H9 (cell line): ENCODE data around the gene MRPS6. TPM values are rescaled to one million over a fixed set of nuclear protein-coding genes. Genes with fewer than 3 reads are reported as not detected.

Experiments
- DNase-seq: peaks from one replicate; pipeline ENCODE4 v3.0.0-alpha.2; 2017
- H2AFZ ChIP-seq: one replicate; pipeline ENCODE4 v1.6.1; 2013; ENCODE audit warnings: mild to moderate bottlenecking, low read length, control low read depth, moderate library complexity
- H2AK5ac ChIP-seq: 2 replicates; pipeline ENCODE4 v1.6.1; 2013; ENCODE audit warnings: low read length, control low read depth, mixed read lengths; ENCODE audit not compliant: insufficient read length
- H2BK120ac ChIP-seq: one replicate; pipeline ENCODE4 v1.6.1; 2013; ENCODE audit warnings: low read depth, mild to moderate bottlenecking, low read length, control low read depth, inconsistent platforms; ENCODE audit not compliant: poor library complexity, severe bottlenecking
- H2BK12ac ChIP-seq: 2 replicates; pipeline ENCODE4 v1.6.1; 2013; ENCODE audit warnings: low read length, control low read depth, mixed read lengths, low read depth; ENCODE audit not compliant: insufficient read length
- H2BK15ac ChIP-seq: 2 replicates; pipeline ENCODE4 v1.6.1; 2013; ENCODE audit warnings: low read depth, low read length, control low read depth
- H2BK20ac ChIP-seq: one replicate; pipeline ENCODE4 v1.6.1; 2013; ENCODE audit warnings: low read depth, mild to moderate bottlenecking, low read length, control low read depth, inconsistent platforms; ENCODE audit not compliant: poor library complexity, severe bottlenecking
- H2BK5ac ChIP-seq: 2 replicates; pipeline ENCODE4 v1.6.1; 2013; ENCODE audit warnings: low read length, control low read depth, mixed read lengths; ENCODE audit not compliant: insufficient read length
- H3K14ac ChIP-seq: 2 replicates; pipeline ENCODE4 v1.6.1; 2013; ENCODE audit warnings: low read length, control low read depth; ENCODE audit not compliant: insufficient read depth
- H3K18ac ChIP-seq: 2 replicates; pipeline ENCODE4 v1.6.1; 2013; ENCODE audit warnings: low read depth, mild to moderate bottlenecking, mixed read lengths, low read length, control low read depth; ENCODE audit not compliant: insufficient read length
- H3K23ac ChIP-seq: 2 replicates; pipeline ENCODE4 v1.6.1; 2013; ENCODE audit warnings: low read length, control low read depth, mixed read lengths, low read depth; ENCODE audit not compliant: insufficient read length
- H3K23me2 ChIP-seq: 2 replicates; pipeline ENCODE4 v1.6.1; 2013; ENCODE audit warnings: low read depth, mild to moderate bottlenecking, mixed read lengths, low read length, control low read depth; ENCODE audit not compliant: insufficient read length, poor library complexity, severe bottlenecking
- H3K27ac ChIP-seq: 2 replicates; pipeline ENCODE4 v1.5.1; 2013; ENCODE audit warnings: low read length, control low read depth, mixed read lengths, low read depth; ENCODE audit not compliant: insufficient read length
- H3K27me3 ChIP-seq: 2 replicates; pipeline ENCODE4 v1.6.1; 2013; ENCODE audit warnings: low read length, control low read depth, inconsistent platforms; ENCODE audit not compliant: insufficient read depth
- H3K4ac ChIP-seq: 2 replicates; pipeline ENCODE4 v1.6.1; 2013; ENCODE audit warnings: low read depth, mild to moderate bottlenecking, control low read depth, inconsistent platforms, low read length, moderate library complexity
- H3K4me1 ChIP-seq: 2 replicates; pipeline ENCODE4 v1.6.1; 2013; ENCODE audit warnings: low read length, control low read depth, inconsistent platforms; ENCODE audit not compliant: insufficient read depth
- H3K4me2 ChIP-seq: 2 replicates; pipeline ENCODE4 v1.6.1; 2013; ENCODE audit warnings: low read length, control low read depth, mixed read lengths; ENCODE audit not compliant: insufficient read length, insufficient read depth
- H3K56ac ChIP-seq: 2 replicates; pipeline ENCODE4 v1.6.1; 2013; ENCODE audit warnings: low read depth, mild to moderate bottlenecking, mixed read lengths, low read length, control low read depth; ENCODE audit not compliant: insufficient read length
- H3K79me1 ChIP-seq: 2 replicates; pipeline ENCODE4 v1.6.1; 2013; ENCODE audit warnings: low read depth, mild to moderate bottlenecking, moderate library complexity, low read length, control low read depth, inconsistent platforms; ENCODE audit not compliant: insufficient read depth, poor library complexity, severe bottlenecking
- H3K79me2 ChIP-seq: 2 replicates; pipeline ENCODE4 v1.6.1; 2013; ENCODE audit warnings: low read length, control low read depth, inconsistent platforms; ENCODE audit not compliant: insufficient read depth
- H3K9ac ChIP-seq: 2 replicates; pipeline ENCODE4 v1.6.1; 2013; ENCODE audit warnings: low read length, control low read depth, mixed read lengths; ENCODE audit not compliant: insufficient read length; ENCODE audit errors: extremely low read depth
- H3K9me3 ChIP-seq: one replicate; pipeline ENCODE4 v1.6.1; 2013; ENCODE audit warnings: low read depth, low read length, inconsistent platforms; ENCODE audit not compliant: control insufficient read depth
- H3T11ph ChIP-seq: one replicate; pipeline ENCODE4 v1.6.1; 2013; ENCODE audit warnings: mild to moderate bottlenecking, low read length, control low read depth, inconsistent platforms
- H4K20me1 ChIP-seq: one replicate; pipeline ENCODE4 v1.6.1; 2013; ENCODE audit not compliant: control insufficient read depth, insufficient read length, insufficient read depth
- H4K5ac ChIP-seq: 2 replicates; pipeline ENCODE4 v1.6.1; 2013; ENCODE audit warnings: low read depth, mild to moderate bottlenecking, mixed read lengths, low read length, control low read depth; ENCODE audit not compliant: insufficient read length
- H4K8ac ChIP-seq: replicated peaks from 2 replicates; pipeline ENCODE4 v1.6.1; 2013; ENCODE audit warnings: low read length, control low read depth, mixed read lengths, low read depth; ENCODE audit not compliant: insufficient read length
- H4K91ac ChIP-seq: 2 replicates; pipeline ENCODE4 v1.6.1; 2013; ENCODE audit warnings: low read depth, mild to moderate bottlenecking, moderate library complexity, mixed read lengths, low read length, control low read depth; ENCODE audit not compliant: insufficient read length
- H3K27ac Mint-ChIP-seq, 3 experiments: 2 replicates in 2 of 3; 3 replicates in 1 of 3; pipeline ENCODE4 v1.8.0; 2020 to 2021; ENCODE audit warnings: mixed read lengths in 3 of 3, mild to moderate bottlenecking in 1 of 3, moderate library complexity in 1 of 3
- H3K27me3 Mint-ChIP-seq: 2 replicates; pipeline ENCODE4 v1.8.0; 2021; ENCODE audit warnings: low read depth, mild to moderate bottlenecking, moderate library complexity, mixed read lengths
- H3K36me3 Mint-ChIP-seq, 3 experiments: 2 replicates in 2 of 3; 3 replicates in 1 of 3; pipeline ENCODE4 v1.8.0; 2020 to 2021; ENCODE audit warnings: low read depth in 3 of 3, mixed read lengths in 3 of 3; ENCODE audit not compliant: insufficient read depth in 1 of 3
- H3K4me1 Mint-ChIP-seq, 2 experiments: 2 replicates each; pipeline ENCODE4 v1.8.0; 2020; ENCODE audit warnings: mixed read lengths in 2 of 2
- H3K4me3 Mint-ChIP-seq, 2 experiments: 2 replicates in 1 of 2; 3 replicates in 1 of 2; pipeline ENCODE4 v1.8.0; 2020 to 2021; ENCODE audit warnings: mild to moderate bottlenecking in 2 of 2, mixed read lengths in 2 of 2, moderate library complexity in 1 of 2
- H3K9me3 Mint-ChIP-seq, 2 experiments: 2 replicates in 1 of 2; 3 replicates in 1 of 2; pipeline ENCODE4 v1.8.0; 2020; ENCODE audit warnings: mild to moderate bottlenecking in 2 of 2, mixed read lengths in 2 of 2, moderate library complexity in 1 of 2
- WGBS: extraction: QIAGEN DNeasy Blood & Tissue Kit; methylation state at CpG from one replicate; pipeline ENCODE4 v1.1.7; 2013; ENCODE audit warnings: missing lambda C conversion rate, low lambda C conversion rate, mixed read lengths; ENCODE audit not compliant: insufficient read length; ENCODE audit errors: extremely low coverage; 5-methylcytosine and 5-hydroxymethylcytosine counted together
- total RNA-seq: library from RNA; stranded (reverse); gene quantifications from 2 replicates; pipeline ENCODE4 v1.2.1, GENCODE V29; 2021
- TF ChIP-seq, protein P1 (sequence below): fragments of 200-600 bp; sonication (generic); conservative IDR thresholded peaks from 3 replicates; pipeline ENCODE4 v1.8.0; 2021; ENCODE audit warnings: antibody characterized with exemption, mild to moderate bottlenecking

MRPS6 gene
- total RNA-seq, 1 experiment from 2014 or later = 83.2 TPM

DNA sequence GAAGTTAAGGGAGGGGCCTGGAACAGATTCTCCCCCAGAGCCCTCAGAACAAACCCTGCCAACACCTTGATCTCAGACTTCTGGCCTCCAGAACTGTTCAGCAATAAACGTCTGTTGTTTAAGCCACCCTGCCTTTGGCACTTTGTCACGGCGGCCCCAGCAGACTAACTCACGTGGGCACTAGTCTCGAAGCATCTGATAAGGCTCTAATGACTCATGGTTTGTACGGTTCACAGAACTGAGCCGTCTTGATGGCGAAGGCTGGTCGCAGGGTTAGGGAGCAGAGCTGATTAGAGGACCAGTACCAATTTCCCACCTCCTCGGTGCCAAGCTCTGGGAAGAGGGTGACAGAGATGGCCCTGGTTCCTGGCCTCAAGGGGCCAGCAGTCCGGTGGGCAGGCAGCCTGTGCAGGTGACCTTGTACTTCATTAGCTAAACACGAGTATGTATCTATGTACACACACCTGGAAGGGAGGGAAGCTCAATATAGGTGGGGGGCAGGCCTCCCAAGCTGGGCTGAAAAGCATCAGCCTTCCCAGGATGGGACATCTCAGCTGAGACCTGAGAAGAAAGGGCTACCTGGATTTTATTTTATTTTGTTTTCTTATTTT, 112.8 kb downstream of the MRPS6 start:
- no peak overlapping the region for H2BK20ac ChIP-seq
- no peaks in the 10 kb centered on the region for H3K9me3 ChIP-seq
- H4K20me1 ChIP-seq = no peaks in the 10 kb centered on the region
- no peak overlapping the region for H2BK15ac ChIP-seq
- H3K27ac Mint-ChIP-seq = no peak overlapping the region
- H3K14ac ChIP-seq = no peak overlapping the region
- H2BK5ac ChIP-seq = no peak overlapping the region
- H3K36me3 Mint-ChIP-seq = peaks cover 6 to 13% (median 8%) of the 10 kb centered on the region in 3 experiments; a peak in 6 of 7 replicates
- TF ChIP-seq, protein P1, sequence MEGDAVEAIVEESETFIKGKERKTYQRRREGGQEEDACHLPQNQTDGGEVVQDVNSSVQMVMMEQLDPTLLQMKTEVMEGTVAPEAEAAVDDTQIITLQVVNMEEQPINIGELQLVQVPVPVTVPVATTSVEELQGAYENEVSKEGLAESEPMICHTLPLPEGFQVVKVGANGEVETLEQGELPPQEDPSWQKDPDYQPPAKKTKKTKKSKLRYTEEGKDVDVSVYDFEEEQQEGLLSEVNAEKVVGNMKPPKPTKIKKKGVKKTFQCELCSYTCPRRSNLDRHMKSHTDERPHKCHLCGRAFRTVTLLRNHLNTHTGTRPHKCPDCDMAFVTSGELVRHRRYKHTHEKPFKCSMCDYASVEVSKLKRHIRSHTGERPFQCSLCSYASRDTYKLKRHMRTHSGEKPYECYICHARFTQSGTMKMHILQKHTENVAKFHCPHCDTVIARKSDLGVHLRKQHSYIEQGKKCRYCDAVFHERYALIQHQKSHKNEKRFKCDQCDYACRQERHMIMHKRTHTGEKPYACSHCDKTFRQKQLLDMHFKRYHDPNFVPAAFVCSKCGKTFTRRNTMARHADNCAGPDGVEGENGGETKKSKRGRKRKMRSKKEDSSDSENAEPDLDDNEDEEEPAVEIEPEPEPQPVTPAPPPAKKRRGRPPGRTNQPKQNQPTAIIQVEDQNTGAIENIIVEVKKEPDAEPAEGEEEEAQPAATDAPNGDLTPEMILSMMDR = no peak
- H3K4me2 ChIP-seq = no peak overlapping the region
- no peak overlapping the region for H4K91ac ChIP-seq
- no peak overlapping the region for H2BK12ac ChIP-seq
- no peak overlapping the region for H3K56ac ChIP-seq
- no peak overlapping the region for H3T11ph ChIP-seq
- peaks cover 6% of the 10 kb centered on the region; the same call in 1 of the 2 replicates for H3K27me3 Mint-ChIP-seq
- no peak overlapping the region for H4K5ac ChIP-seq
- H3K4me3 Mint-ChIP-seq = no peak overlapping the region
- no peak overlapping the region for H4K8ac ChIP-seq
- H3K4ac ChIP-seq = no peak overlapping the region
- H3K79me1 ChIP-seq = no peaks in the 10 kb centered on the region
- H3K9ac ChIP-seq = no peak overlapping the region
- no peak overlapping the region for H3K18ac ChIP-seq
- peaks cover 3% of the 10 kb centered on the region; the same call in 1 of the 2 replicates for H3K4me1 ChIP-seq
- H3K23me2 ChIP-seq = no peaks in the 10 kb centered on the region
- H3K27me3 ChIP-seq = no peaks in the 10 kb centered on the region
- no CpG with 5 or more reads among the region's 12 CpGs for WGBS
- H3K9me3 Mint-ChIP-seq = no peaks in the 10 kb centered on the region; a peak in 3 of 5 replicates
- H2AFZ ChIP-seq = no peak overlapping the region
- DNase-seq = no peak
- H3K4me1 Mint-ChIP-seq = peaks cover 26 to 27% of the 10 kb centered on the region in 2 experiments
- no peaks in the 10 kb centered on the region for H3K79me2 ChIP-seq
- H2BK120ac ChIP-seq = no peak overlapping the region
- no peak overlapping the region for H2AK5ac ChIP-seq
- H3K23ac ChIP-seq = no peak overlapping the region
- no peak overlapping the region for H3K27ac ChIP-seq
